DOHH2 (cell line): Measurements from ENCODE around the gene IL34.

ENCODE experiments used
- H3F3A ChIP-seq: fragments of 200-600 bp; sonication (generic), shearing (Covaris generic); 2 replicates; pipeline ENCODE4 v1.6.0; 2016; ENCODE audit warnings: antibody characterized with exemption, mild to moderate bottlenecking; ENCODE audit not compliant: control insufficient read depth, insufficient read depth
- H3K27ac ChIP-seq: fragments of 200-600 bp; sonication (generic); 2 replicates; pipeline ENCODE4 v1.5.1; 2014; ENCODE audit warnings: low read depth, mild to moderate bottlenecking, low read length, moderate library complexity
- H3K27me3 ChIP-seq: fragments of 200-600 bp; sonication (generic); 2 replicates; pipeline ENCODE4 v1.6.1; 2014; ENCODE audit warnings: mild to moderate bottlenecking, low read length, mixed read lengths; ENCODE audit not compliant: control insufficient read depth
- H3K36me3 ChIP-seq: fragments of 200-600 bp; sonication (generic); 2 replicates; pipeline ENCODE4 v1.6.1; 2014; ENCODE audit warnings: mild to moderate bottlenecking, low read length, moderate library complexity, mixed read lengths; ENCODE audit not compliant: control insufficient read depth
- H3K4me1 ChIP-seq: fragments of 200-600 bp; sonication (generic); 2 replicates; pipeline ENCODE4 v1.6.1; 2014; ENCODE audit warnings: mild to moderate bottlenecking, low read length, mixed read lengths; ENCODE audit not compliant: control insufficient read depth
- H3K4me2 ChIP-seq: fragments of 200-600 bp; sonication (generic); 2 replicates; pipeline ENCODE4 v1.6.0; 2014; ENCODE audit warnings: mild to moderate bottlenecking, low read length, moderate library complexity
- H3K4me3 ChIP-seq: fragments of 200-600 bp; sonication (generic); 2 replicates; pipeline ENCODE4 v1.5.1; 2014; ENCODE audit warnings: mild to moderate bottlenecking, low read length, mixed read lengths
- H3K79me2 ChIP-seq: fragments of 200-600 bp; sonication (generic); 2 replicates; pipeline ENCODE4 v1.6.1; 2014; ENCODE audit warnings: mild to moderate bottlenecking, low read length, mixed read lengths; ENCODE audit not compliant: control insufficient read depth
- H3K9me2 ChIP-seq: fragments of 200-600 bp; sonication (generic); replicated peaks from 2 replicates; pipeline ENCODE4 v1.6.1; 2014; ENCODE audit warnings: mild to moderate bottlenecking, low read length, mixed read lengths; ENCODE audit not compliant: control insufficient read depth
- H3K9me3 ChIP-seq: fragments of 200-600 bp; sonication (generic); 2 replicates; pipeline ENCODE4 v1.6.1; 2014; ENCODE audit warnings: antibody characterized with exemption, low read length, mixed read lengths; ENCODE audit not compliant: control insufficient read depth, insufficient read depth
- H4K20me1 ChIP-seq: fragments of 200-600 bp; sonication (generic); 2 replicates; pipeline ENCODE4 v1.6.0; 2014; ENCODE audit warnings: low read depth, mild to moderate bottlenecking, antibody characterized with exemption, low read length, moderate library complexity; ENCODE audit not compliant: control insufficient read depth, insufficient read depth
- EZH2phosphoT487 ChIP-seq: fragments of 200-600 bp; sonication (generic); IDR thresholded peaks from 2 replicates; pipeline ENCODE4 v1.6.1; 2017; ENCODE audit warnings: borderline replicate concordance, mild to moderate bottlenecking, antibody characterized with exemption, low read length, moderate library complexity, mixed read lengths
- TF ChIP-seq, protein P1 (sequence below): fragments of 200-600 bp; sonication (generic); IDR thresholded peaks from one replicate; pipeline ENCODE4 v1.5.1; 2014; ENCODE audit warnings: antibody characterized with exemption, mild to moderate bottlenecking, low read depth, low read length; ENCODE audit not compliant: poor library complexity, severe bottlenecking

IL34 gene

DNA sequence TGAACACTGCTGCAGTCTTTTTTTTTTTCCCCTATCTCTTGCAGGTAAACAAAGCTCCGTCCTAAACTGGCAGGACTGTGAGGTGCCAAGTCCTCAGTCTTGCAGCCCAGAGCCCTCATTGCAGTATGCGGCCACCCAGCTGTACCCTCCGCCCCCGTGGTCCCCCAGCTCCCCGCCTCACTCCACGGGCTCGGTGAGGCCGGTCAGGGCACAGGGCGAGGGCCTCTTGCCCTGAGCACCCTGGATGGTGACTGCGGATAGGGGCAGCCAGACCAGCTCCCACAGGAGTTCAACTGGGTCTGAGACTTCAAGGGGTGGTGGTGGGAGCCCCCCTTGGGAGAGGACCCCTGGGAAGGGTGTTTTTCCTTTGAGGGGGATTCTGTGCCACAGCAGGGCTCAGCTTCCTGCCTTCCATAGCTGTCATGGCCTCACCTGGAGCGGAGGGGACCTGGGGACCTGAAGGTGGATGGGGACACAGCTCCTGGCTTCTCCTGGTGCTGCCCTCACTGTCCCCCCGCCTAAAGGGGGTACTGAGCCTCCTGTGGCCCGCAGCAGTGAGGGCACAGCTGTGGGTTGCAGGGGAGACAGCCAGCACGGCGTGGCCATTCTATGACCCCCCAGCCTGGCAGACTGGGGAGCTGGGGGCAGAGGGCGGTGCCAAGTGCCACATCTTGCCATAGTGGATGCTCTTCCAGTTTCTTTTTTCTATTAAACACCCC is 13.8 kb downstream of the IL34 start:
- Histone ChIP-seq H3K4me3 (no peak overlapping the region), H3K4me1 (no peaks in the 10 kb centered on the region), H3F3A (no peaks in the 10 kb centered on the region), H3K36me3 (no peaks in the 10 kb centered on the region), H3K27me3 (no peaks in the 10 kb centered on the region), H3K9me3 (no peaks in the 10 kb centered on the region), H4K20me1 (no peaks in the 10 kb centered on the region), H3K79me2 (no peaks in the 10 kb centered on the region), H3K27ac (no peak overlapping the region), H3K4me2 (no peak overlapping the region), H3K9me2 (no peaks in the 10 kb centered on the region)
- TF ChIP-seq, protein P1, sequence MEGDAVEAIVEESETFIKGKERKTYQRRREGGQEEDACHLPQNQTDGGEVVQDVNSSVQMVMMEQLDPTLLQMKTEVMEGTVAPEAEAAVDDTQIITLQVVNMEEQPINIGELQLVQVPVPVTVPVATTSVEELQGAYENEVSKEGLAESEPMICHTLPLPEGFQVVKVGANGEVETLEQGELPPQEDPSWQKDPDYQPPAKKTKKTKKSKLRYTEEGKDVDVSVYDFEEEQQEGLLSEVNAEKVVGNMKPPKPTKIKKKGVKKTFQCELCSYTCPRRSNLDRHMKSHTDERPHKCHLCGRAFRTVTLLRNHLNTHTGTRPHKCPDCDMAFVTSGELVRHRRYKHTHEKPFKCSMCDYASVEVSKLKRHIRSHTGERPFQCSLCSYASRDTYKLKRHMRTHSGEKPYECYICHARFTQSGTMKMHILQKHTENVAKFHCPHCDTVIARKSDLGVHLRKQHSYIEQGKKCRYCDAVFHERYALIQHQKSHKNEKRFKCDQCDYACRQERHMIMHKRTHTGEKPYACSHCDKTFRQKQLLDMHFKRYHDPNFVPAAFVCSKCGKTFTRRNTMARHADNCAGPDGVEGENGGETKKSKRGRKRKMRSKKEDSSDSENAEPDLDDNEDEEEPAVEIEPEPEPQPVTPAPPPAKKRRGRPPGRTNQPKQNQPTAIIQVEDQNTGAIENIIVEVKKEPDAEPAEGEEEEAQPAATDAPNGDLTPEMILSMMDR: no peak
- TF ChIP-seq EZH2phosphoT487: no peak

DNA sequence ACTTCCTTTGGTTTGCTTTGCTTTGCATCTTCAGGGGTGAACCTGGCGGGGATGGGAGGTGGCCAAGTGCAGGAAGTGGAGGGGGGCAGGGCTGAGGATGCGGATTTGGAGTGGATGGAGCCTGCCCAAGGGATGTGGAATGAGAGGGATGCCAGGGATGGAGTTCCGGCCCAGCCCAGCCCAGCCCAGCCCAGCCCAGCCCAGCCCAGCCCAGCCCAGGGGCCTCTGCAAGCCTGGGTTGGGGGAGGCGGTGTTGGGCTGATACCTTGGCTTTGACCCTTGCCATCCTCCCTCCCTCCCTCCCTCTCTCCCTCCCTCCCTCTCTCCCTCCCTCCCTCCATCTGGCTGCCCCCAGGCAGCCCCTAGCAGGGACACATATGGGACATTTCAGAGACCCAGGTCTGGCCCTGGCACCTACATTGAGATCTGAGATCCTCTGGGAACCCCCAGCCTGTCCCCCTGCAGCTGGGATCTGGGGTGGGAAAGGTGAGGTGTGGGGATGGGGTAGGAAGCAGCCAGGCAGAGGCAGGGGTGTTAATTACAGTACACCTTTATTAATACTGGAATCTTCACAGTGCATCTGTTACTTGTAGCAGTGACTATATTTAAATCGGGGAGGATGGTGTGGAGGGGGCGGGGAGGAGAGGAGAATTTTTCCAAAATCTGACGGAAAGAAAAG is 14.5 kb downstream of the IL34 start:
- no peaks in the 10 kb centered on the region for H3F3A ChIP-seq
- H3K36me3 ChIP-seq: no peaks in the 10 kb centered on the region
- H3K9me3 ChIP-seq: no peaks in the 10 kb centered on the region
- H3K27me3 ChIP-seq: no peaks in the 10 kb centered on the region
- H3K4me2 ChIP-seq: no peak overlapping the region
- no peaks in the 10 kb centered on the region for H3K79me2 ChIP-seq
- no peaks in the 10 kb centered on the region for H3K9me2 ChIP-seq
- no peak overlapping the region for H3K27ac ChIP-seq
- no peak overlapping the region for H3K4me3 ChIP-seq
- no peaks in the 10 kb centered on the region for H3K4me1 ChIP-seq
- H4K20me1 ChIP-seq: no peaks in the 10 kb centered on the region
- no peak for TF ChIP-seq EZH2phosphoT487
- TF ChIP-seq, protein P1: no peak

DNA sequence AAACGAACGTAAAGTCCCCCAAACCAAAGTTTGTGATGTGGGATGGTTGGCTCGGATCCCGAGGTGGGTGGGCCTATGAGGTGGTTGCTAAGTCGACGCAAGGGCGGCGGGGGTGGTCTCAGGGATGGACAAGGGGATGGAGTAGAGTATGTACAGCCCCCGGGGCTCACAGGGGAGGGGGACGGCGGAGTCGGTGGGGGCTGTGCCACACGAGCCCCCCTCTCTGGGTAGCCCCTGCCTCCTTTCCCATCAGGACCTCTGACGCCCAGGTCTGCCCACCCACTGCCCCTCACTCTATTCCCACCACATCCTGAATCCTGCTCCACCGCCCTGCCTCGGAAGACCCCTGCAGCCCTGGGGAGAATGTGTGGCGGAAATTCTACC is 15.2 kb downstream of the IL34 start:
- TF ChIP-seq EZH2phosphoT487: no peak
- TF ChIP-seq, protein P1: no peak
- no peaks in the 10 kb centered on the region for H3K36me3 ChIP-seq

More for the DNA sequence above, 15.2 kb downstream of the IL34 start:
- no peaks in the 10 kb centered on the region for H4K20me1 ChIP-seq
- no peak overlapping the region for H3K4me2 ChIP-seq
- no peaks in the 10 kb centered on the region for H3K9me3 ChIP-seq
- no peaks in the 10 kb centered on the region for H3F3A ChIP-seq
- no peak overlapping the region for H3K4me3 ChIP-seq
- no peaks in the 10 kb centered on the region for H3K79me2 ChIP-seq
- H3K27me3 ChIP-seq: no peaks in the 10 kb centered on the region
- no peaks in the 10 kb centered on the region for H3K4me1 ChIP-seq
- H3K9me2 ChIP-seq: no peaks in the 10 kb centered on the region
- H3K27ac ChIP-seq: no peak overlapping the region
